Upper lobe of left lung (tissue), 4 donors: ENCODE measurements around the gene RAB44.
A peak's percentile ranks its signal among the peaks of the same experiment; 100 is the strongest.

Experiments
- CTCF ChIP-seq, 6 experiments: fragments of 450-650 bp in 4 of 6; fragments of 200-600 bp in 2 of 6; sonication (generic) in 2 of 6; IDR thresholded peaks; one replicate each; pipeline ENCODE4 v1.5.1; 2016 to 2019; ENCODE audit warnings: antibody characterized with exemption in 6 of 6
- EP300 ChIP-seq, 4 donors: sonication (generic); formaldehyde crosslinking; IDR thresholded peaks; one replicate each; pipeline ENCODE4 v1.5.1; 2017; ENCODE audit warnings: antibody characterized with exemption in 4 of 4, control low read depth in 2 of 4

- no peak for TF ChIP-seq EP300 (IDR thresholded peaks at IDR 0.05)
- TF ChIP-seq CTCF (IDR thresholded peaks at IDR 0.05): peak; percentile 89 to 100 (median 91)
These were observed 61.6 kb downstream of the RAB44 start for GRCh38 chr6:36759148-36759759.
